Vagina (tissue), 2 donors: Measurements from ENCODE around the gene CTBP1.

ENCODE experiments used
- POLR2A ChIP-seq, 2 donors: fragments of 450-650 bp; IDR thresholded peaks; one replicate each; pipeline ENCODE4 v1.6.1; 2017; ENCODE audit warnings: antibody characterized with exemption in 2 of 2, mild to moderate bottlenecking in 2 of 2, moderate library complexity in 2 of 2
- TF ChIP-seq, protein P1 (sequence below), 3 experiments: fragments of 450-650 bp in 2 of 3; fragments of 200-600 bp in 1 of 3; sonication (generic) in 1 of 3; IDR thresholded peaks; one replicate each; pipeline ENCODE4 v1.5.1; 2017 to 2019; ENCODE audit warnings: antibody characterized with exemption in 3 of 3, mild to moderate bottlenecking in 2 of 3, moderate library complexity in 2 of 3

DNA sequence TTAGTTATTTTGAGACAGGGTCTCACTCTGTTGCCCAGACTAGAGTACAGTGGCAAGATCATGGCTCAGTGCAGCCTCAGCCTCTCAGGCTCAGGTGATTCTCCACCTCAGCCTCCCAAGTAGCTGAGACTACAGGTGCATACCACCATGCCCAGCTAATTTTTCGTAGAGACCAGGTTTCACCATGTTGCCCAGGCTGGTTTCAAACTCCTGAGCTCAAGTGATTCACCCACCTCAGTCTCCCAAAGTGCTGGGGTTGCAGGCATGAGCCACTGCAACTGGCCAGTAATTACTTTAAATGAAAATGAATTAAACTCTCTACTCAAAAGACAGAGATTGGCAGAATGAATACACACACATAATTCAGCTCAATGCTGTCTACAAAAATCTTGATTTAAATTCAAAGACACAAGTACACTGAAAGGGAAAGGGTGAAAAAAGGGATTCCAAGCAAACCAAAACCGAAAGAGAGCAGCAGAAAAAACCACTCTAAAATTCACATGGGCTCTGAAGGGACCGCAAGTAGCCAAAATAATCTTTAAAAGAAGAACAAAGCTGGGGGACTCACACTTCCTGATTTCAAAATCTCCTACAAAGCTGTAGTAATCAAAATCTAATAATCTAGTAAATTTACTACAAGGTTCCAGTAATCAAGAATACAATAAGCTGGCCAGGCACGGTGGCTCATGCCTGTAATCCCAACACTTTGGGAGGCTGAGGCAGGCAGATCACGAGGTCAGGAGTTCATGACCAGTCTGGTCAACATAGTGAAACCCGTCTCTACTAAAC, 64.8 kb downstream of the CTBP1 start:
- TF ChIP-seq, protein P1, sequence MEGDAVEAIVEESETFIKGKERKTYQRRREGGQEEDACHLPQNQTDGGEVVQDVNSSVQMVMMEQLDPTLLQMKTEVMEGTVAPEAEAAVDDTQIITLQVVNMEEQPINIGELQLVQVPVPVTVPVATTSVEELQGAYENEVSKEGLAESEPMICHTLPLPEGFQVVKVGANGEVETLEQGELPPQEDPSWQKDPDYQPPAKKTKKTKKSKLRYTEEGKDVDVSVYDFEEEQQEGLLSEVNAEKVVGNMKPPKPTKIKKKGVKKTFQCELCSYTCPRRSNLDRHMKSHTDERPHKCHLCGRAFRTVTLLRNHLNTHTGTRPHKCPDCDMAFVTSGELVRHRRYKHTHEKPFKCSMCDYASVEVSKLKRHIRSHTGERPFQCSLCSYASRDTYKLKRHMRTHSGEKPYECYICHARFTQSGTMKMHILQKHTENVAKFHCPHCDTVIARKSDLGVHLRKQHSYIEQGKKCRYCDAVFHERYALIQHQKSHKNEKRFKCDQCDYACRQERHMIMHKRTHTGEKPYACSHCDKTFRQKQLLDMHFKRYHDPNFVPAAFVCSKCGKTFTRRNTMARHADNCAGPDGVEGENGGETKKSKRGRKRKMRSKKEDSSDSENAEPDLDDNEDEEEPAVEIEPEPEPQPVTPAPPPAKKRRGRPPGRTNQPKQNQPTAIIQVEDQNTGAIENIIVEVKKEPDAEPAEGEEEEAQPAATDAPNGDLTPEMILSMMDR (IDR thresholded peaks at IDR 0.05), result no peak
- no peak for TF ChIP-seq POLR2A (IDR thresholded peaks at IDR 0.05)
